Measurements from ENCODE around the gene JADE1.
A peak's percentile ranks its signal among the peaks of the same experiment; 100 is the strongest.

The JADE1 gene

GRCh38 chr4:128809477-128810330 lies at the start of gene JADE1:
Gene JADE1 (plus strand): TSS chr4:128809700. CDS start chr4:128831759, 22,059 bp downstream.
- DNase-seq (ENCODE audit: extremely low read depth, low read depth), result peak; percentile 88

DNA sequence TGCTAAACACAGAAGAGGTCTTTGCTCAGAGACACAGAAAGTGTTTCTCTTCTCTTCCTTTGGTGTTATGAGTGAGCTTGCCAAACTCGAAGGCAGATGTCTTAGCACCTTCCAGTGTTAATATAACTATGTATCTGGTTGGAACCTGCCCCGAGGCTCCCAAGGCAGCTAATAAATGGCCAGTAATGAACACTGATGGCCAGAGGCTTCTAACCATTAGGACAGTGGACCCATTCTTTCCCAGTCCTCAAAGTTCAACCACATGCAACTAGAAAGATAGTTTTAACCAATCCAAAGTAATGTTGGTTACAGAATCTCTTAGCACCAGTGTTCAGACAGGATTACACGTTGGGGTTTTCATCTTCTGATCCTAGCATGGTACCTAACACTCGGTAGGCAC lies 42.7 kb upstream of the JADE1 start:
- DNase-seq (ENCODE audit: extremely low read depth, low read depth), result no peak
- TF ChIP-seq, protein P1, sequence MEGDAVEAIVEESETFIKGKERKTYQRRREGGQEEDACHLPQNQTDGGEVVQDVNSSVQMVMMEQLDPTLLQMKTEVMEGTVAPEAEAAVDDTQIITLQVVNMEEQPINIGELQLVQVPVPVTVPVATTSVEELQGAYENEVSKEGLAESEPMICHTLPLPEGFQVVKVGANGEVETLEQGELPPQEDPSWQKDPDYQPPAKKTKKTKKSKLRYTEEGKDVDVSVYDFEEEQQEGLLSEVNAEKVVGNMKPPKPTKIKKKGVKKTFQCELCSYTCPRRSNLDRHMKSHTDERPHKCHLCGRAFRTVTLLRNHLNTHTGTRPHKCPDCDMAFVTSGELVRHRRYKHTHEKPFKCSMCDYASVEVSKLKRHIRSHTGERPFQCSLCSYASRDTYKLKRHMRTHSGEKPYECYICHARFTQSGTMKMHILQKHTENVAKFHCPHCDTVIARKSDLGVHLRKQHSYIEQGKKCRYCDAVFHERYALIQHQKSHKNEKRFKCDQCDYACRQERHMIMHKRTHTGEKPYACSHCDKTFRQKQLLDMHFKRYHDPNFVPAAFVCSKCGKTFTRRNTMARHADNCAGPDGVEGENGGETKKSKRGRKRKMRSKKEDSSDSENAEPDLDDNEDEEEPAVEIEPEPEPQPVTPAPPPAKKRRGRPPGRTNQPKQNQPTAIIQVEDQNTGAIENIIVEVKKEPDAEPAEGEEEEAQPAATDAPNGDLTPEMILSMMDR (IDR thresholded peaks at IDR 0.05; ENCODE audit: low read depth, low read length), result no peak

More at GRCh38 chr4:128809477-128810330, at the start of gene JADE1:
- TF ChIP-seq, protein P1 (IDR thresholded peaks at IDR 0.05; ENCODE audit: low read depth, low read length), result peak; percentile 49

DNA sequence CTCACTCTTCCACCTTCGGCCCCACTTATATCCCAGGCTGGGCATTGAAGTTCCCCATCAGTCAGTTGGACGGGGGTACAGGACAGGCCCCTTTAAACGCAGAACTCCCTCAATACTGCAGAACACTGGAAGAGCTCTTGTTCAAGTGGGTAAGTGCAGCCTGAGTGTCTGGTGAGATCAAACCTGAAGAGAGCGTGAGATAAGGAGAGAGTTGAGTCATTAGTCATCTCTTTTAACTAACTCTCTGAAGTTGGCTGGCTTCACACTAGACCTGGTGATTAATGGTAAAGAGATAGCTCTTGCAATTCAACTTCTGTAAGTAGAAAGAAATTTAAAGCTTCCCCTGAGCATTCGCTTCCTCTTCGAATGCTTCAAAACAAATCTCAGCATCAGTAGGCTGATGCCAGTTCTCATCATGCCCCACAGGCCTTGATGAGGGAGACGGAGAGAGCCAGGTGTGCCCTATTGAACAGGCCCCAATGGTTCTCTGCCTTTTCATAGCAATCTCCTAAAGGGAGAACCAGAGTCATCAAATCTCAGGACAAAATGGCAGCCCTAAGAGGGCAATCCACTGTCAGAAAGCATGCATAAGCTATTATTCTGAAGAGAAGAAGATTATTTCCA lies 41.0 kb upstream of the JADE1 start:
- TF ChIP-seq, protein P1 (IDR thresholded peaks at IDR 0.05; ENCODE audit: low read depth, low read length), result no peak
- DNase-seq (ENCODE audit: extremely low read depth, low read depth), result no peak

DNA sequence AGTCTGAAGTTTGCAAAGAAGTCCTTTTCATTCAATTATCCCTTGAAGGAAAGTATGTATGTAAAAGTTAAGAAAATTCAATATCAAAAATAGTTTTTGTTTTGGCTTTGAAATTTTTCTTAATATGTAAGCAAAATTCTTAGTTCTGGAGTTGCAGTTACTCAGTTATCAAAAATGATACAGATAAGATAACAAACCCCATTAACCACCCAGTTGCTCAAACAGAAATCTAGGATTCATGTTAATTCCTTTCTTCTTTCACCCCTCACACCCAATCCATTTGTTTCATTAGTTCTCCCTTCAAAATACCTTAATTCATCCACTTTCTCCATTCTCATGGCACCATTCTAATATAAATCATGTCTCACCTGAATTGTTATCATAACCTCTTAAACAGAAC lies 40.5 kb upstream of the JADE1 start:
- TF ChIP-seq, protein P1 (IDR thresholded peaks at IDR 0.05; ENCODE audit: low read depth, low read length), result no peak

GRCh38 chr4:128770807-128771206 lies 38.7 kb upstream of the JADE1 start:
- TF ChIP-seq, protein P1 (IDR thresholded peaks at IDR 0.05; ENCODE audit: low read depth, low read length), result no peak
- no peak for DNase-seq (ENCODE audit: extremely low read depth, low read depth)

More for the DNA sequence above, 40.5 kb upstream of the JADE1 start:
- DNase-seq (ENCODE audit: extremely low read depth, low read depth), result no peak

GRCh38 chr4:128775477-128775876 lies 34.0 kb upstream of the JADE1 start:
- TF ChIP-seq, protein P1 (IDR thresholded peaks at IDR 0.05; ENCODE audit: low read depth, low read length), result no peak
- no peak for DNase-seq (ENCODE audit: extremely low read depth, low read depth)

GRCh38 chr4:128775916-128776315 lies 33.6 kb upstream of the JADE1 start:
- TF ChIP-seq, protein P1 (IDR thresholded peaks at IDR 0.05; ENCODE audit: low read depth, low read length), result no peak
- no peak for DNase-seq (ENCODE audit: extremely low read depth, low read depth)

Measured in AG09319 (cell line).